ENCODE measurements around the gene PCGF3. TPM values are rescaled to one million over a fixed set of nuclear protein-coding genes. Genes with fewer than 3 reads are reported as not detected.

Gene PCGF3
- total RNA-seq, 1 experiment from 2014 or later, result 66.3 TPM

DNA sequence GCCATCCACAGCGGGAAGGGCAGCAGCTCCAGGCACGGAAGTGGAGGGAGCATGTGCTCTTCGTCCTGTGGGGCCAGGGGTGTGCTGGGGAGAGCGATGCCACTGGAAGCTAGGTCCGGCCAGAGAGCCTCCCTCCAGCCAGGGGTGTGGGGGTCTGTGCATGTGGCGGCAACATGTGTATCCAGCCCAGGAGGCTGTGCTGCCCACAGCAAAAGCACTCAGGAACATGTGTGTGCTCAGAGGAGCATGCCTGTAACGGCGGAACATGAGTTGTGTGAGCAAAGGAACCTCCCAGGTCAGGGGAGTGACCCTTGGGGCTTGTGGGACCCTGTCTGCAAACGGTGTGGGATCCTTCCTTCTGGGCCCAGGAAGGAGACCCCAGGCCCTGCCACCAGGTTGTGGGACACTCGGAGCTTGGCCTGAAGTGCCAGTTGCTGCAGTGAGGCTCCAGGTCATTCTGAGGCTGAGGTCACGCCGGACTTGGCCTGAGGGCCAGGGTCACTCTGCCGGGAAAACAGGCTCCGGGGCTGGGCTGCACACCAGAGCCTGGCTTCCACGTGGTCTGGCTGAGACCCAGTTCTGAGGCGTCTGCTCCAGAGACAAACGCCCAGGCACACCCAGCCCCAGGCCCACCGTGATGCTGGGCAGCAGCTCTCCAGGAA, 83.1 kb downstream of the PCGF3 start:
- Histone ChIP-seq H2AFZ (ENCODE audit: low read depth, low read length, poor library complexity, severe bottlenecking) (no peak overlapping the region), H4K20me1 (ENCODE audit: insufficient read depth) (no peaks in the 10 kb centered on the region), H3K4me1 (ENCODE audit: control insufficient read depth in 1 of 2, insufficient read depth in 2 of 2, low read length in 2 of 2) (no peaks in the 10 kb centered on the region), H3K27ac (ENCODE audit: low read depth, low read length) (no peak overlapping the region), H3K27me3 (ENCODE audit: insufficient read depth, low read length) (no peaks in the 10 kb centered on the region), H3K9me2 (ENCODE audit: insufficient read depth) (no peaks in the 10 kb centered on the region), H3K9me3 (ENCODE audit: control insufficient read depth in 1 of 2, insufficient read depth in 1 of 2, low read depth in 1 of 2, low read length in 2 of 2) (no peaks in the 10 kb centered on the region), H3K4me3 (replicated peaks in 1 of 2; ENCODE audit: low read depth in 1 of 2, low read length in 2 of 2) (no peak overlapping the region), H3K79me2 (ENCODE audit: insufficient read depth, low read length) (no peaks in the 10 kb centered on the region), H3K9ac (ENCODE audit: low read length) (no peak overlapping the region), H3K4me2 (ENCODE audit: low read length) (no peak overlapping the region), H3K36me3 (ENCODE audit: control insufficient read depth in 1 of 2, insufficient read depth in 2 of 2, low read length in 2 of 2) (no peaks in the 10 kb centered on the region)
- CTCF ChIA-PET, result no interaction called here
- no peak for TF ChIP-seq SIN3A (IDR thresholded peaks at IDR 0.05; ENCODE audit: low read depth)
- TF ChIP-seq, protein P1, sequence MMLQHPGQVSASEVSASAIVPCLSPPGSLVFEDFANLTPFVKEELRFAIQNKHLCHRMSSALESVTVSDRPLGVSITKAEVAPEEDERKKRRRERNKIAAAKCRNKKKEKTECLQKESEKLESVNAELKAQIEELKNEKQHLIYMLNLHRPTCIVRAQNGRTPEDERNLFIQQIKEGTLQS (IDR thresholded peaks at IDR 0.05), result no peak
- RAD21 ChIA-PET (ENCODE audit: low non-redundant PET in 1 of 2, low total read pairs in 2 of 2, uncharacterized antibody in 2 of 2, unreplicated experiment in 2 of 2), result no interaction called here
- BruUV-seq (replicated peaks), result no TSS peak
- DNase-seq (ENCODE audit: low read depth, low spot score), result no peak
- POLR2A ChIA-PET, result no interaction called here
- no peak; the same call in 1 of the 2 replicates for ATAC-seq
- intact Hi-C loops (cut with micrococcal nuclease), result no loop called here

DNA sequence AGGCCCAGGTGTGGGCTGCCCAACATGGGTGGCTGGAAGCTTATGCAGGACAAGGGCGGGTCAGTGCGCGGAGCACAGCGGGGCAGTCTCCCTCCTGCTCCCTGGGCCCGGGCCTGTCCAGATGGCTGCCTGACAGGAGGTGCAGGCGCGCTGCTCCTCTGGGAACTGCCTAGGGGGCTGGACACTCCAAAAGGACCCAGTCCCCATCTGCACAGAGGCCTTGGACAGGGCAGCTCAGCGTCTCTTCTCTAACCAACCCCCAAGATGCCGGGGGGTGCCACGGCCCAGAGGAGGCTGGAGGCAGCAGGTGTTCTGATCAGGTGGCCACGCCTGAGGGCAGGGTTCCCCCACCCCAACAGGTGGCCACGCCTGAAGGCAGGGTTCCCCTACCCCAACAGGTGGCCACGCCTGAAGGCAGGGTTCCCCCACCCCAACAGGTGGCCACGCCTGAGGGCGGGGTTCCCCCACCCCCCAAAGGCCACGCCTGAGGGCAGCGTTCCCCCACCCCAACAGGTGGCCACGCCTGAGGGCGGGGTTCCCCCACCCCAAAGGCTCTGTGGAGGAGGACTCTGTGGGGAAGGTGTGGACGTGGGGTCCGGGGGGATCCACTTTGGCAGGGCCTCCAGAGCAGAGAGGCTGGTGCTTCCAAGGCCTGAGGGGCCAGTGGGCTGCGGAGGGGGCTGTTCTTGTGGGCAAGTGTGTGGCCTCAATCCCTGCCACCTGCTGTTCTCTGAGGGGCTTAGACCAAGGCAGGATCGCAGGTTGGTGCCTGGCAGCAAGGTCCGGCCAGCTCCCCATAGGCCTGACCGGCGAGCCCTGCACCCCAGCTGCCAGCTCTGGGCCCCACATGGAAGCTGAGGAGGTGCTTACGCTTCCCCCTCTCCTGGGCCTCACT, 84.2 kb downstream of the PCGF3 start:
- Histone ChIP-seq H3K4me3 (replicated peaks in 1 of 2; ENCODE audit: low read depth in 1 of 2, low read length in 2 of 2) (no peak overlapping the region), H4K20me1 (ENCODE audit: insufficient read depth) (no peaks in the 10 kb centered on the region), H3K27ac (ENCODE audit: low read depth, low read length) (no peak overlapping the region), H3K27me3 (ENCODE audit: insufficient read depth, low read length) (no peaks in the 10 kb centered on the region), H3K79me2 (ENCODE audit: insufficient read depth, low read length) (no peaks in the 10 kb centered on the region), H3K4me1 (ENCODE audit: control insufficient read depth in 1 of 2, insufficient read depth in 2 of 2, low read length in 2 of 2) (no peaks in the 10 kb centered on the region), H2AFZ (ENCODE audit: low read depth, low read length, poor library complexity, severe bottlenecking) (no peak overlapping the region), H3K4me2 (ENCODE audit: low read length) (no peak overlapping the region), H3K9me2 (ENCODE audit: insufficient read depth) (no peaks in the 10 kb centered on the region), H3K36me3 (ENCODE audit: control insufficient read depth in 1 of 2, insufficient read depth in 2 of 2, low read length in 2 of 2) (no peaks in the 10 kb centered on the region), H3K9ac (ENCODE audit: low read length) (no peak overlapping the region), H3K9me3 (ENCODE audit: control insufficient read depth in 1 of 2, insufficient read depth in 1 of 2, low read depth in 1 of 2, low read length in 2 of 2) (no peaks in the 10 kb centered on the region)
- intact Hi-C loops (cut with micrococcal nuclease), result no loop called here
- DNase-seq (ENCODE audit: low read depth, low spot score) (no peak), ATAC-seq (no peak)
- ChIA-PET CTCF (no interaction called here), RAD21 (ENCODE audit: low non-redundant PET in 1 of 2, low total read pairs in 2 of 2, uncharacterized antibody in 2 of 2, unreplicated experiment in 2 of 2) (no interaction called here), POLR2A (no interaction called here)
- no TSS peak for BruUV-seq (replicated peaks)
- TF ChIP-seq CTCF (IDR thresholded peaks at IDR 0.05 in 2 of 3, conservative IDR thresholded peaks at IDR 0.05 in 1 of 3; ENCODE audit: borderline replicate concordance in 1 of 3, insufficient read depth in 1 of 3, low read depth in 2 of 3, low read length in 2 of 3), result no peak
- no peak for TF ChIP-seq REST (IDR thresholded peaks at IDR 0.05; ENCODE audit: low read depth)
- TF ChIP-seq POLR2A (IDR thresholded peaks at IDR 0.05; ENCODE audit: borderline replicate concordance, extremely low read depth, insufficient read depth, insufficient read length), result no peak
- TF ChIP-seq TCF7L2 (IDR thresholded peaks at IDR 0.05; ENCODE audit: borderline replicate concordance, extremely low read depth, insufficient read depth, insufficient read length), result no peak
- TF ChIP-seq SP1 (IDR thresholded peaks at IDR 0.05; ENCODE audit: low read depth), result no peak
- no peak for TF ChIP-seq ELF1 (IDR thresholded peaks at IDR 0.05; ENCODE audit: borderline replicate concordance, low read depth)
- TF ChIP-seq SIN3A (IDR thresholded peaks at IDR 0.05; ENCODE audit: low read depth), result no peak
- no peak for TF ChIP-seq EGR1 (IDR thresholded peaks at IDR 0.05; ENCODE audit: low read depth)
- no peak for TF ChIP-seq EZH2 (IDR thresholded peaks at IDR 0.05)
- TF ChIP-seq RAD21 (IDR thresholded peaks at IDR 0.05; ENCODE audit: low read depth), result no peak
- no peak for TF ChIP-seq EZH2phosphoT487 (IDR thresholded peaks at IDR 0.05; ENCODE audit: borderline replicate concordance)
- no peak for TF ChIP-seq YY1 (IDR thresholded peaks at IDR 0.05; ENCODE audit: extremely low read depth, insufficient replicate concordance, low read depth, low read length)
